ENCODE data around the gene PEMT.

- TF ChIP-seq CTCF (IDR thresholded peaks at IDR 0.05) (no peak), EP300 (IDR thresholded peaks at IDR 0.05) (no peak)
Measured at GRCh38 chr17:17555151-17555550, 36.4 kb downstream of the PEMT start.

Data from esophagus muscularis mucosa (tissue), 3 donors.